Activated CD4-positive, alpha-beta T cell treated with anti-CD3 and anti-CD28 coated beads for 36 hours (primary cell): Measurements from ENCODE around the gene COL6A5. TPM values are rescaled to one million over a fixed set of nuclear protein-coding genes. Genes with fewer than 3 reads are reported as not detected.
"Not testable (repeated sequence)": the region's sequence is repeated elsewhere in the genome, so short reads cannot be mapped to it uniquely, and the experiment has no call there.

ENCODE experiments used
- ATAC-seq: fragments of 200-7000 bp; cut with Tn5 transposase; one replicate; pipeline ENCODE4 v1.10.0; 2021; ENCODE audit warnings: mild to moderate bottlenecking, moderate library complexity
- CTCF ChIA-PET: fragments of 350-600 bp; sonication (Branson Sonifier 250); formaldehyde crosslinking; loops from one replicate; lab custom pipeline; 2021; ENCODE audit warnings: antibody characterized with exemption; lab: Charles Lee
- POLR2A ChIA-PET: fragments of 350-600 bp; sonication (Branson Sonifier 250); formaldehyde crosslinking; loops from one replicate; lab custom pipeline; 2021; ENCODE audit warnings: antibody characterized with exemption, inconsistent platforms; lab: Charles Lee
- DNase-seq: peaks from one replicate; pipeline ENCODE4 v3.0.0-alpha.2; 2020
- H3K27ac Mint-ChIP-seq: one replicate; pipeline ENCODE4 v1.8.0; 2021; ENCODE audit warnings: mixed read lengths
- H3K27me3 Mint-ChIP-seq: one replicate; pipeline ENCODE4 v1.8.0; 2021; ENCODE audit warnings: mixed read lengths
- H3K36me3 Mint-ChIP-seq: one replicate; pipeline ENCODE4 v1.8.0; 2021; ENCODE audit warnings: low read depth, mixed read lengths
- H3K4me1 Mint-ChIP-seq: one replicate; pipeline ENCODE4 v1.8.0; 2021; ENCODE audit warnings: mixed read lengths
- H3K4me3 Mint-ChIP-seq: one replicate; pipeline ENCODE4 v1.8.0; 2021; ENCODE audit warnings: mild to moderate bottlenecking, moderate library complexity, mixed read lengths
- H3K9me3 Mint-ChIP-seq: one replicate; pipeline ENCODE4 v1.8.0; 2021; ENCODE audit warnings: low read depth, mixed read lengths
- intact Hi-C, 2 experiments: fragments of 100-400 bp; cut with DNase I in 1 of 2; cut with micrococcal nuclease in 1 of 2; formaldehyde crosslinking; loops; one replicate each; pipeline versions ENCODE4 v1.14.2 to v1.15.1; 2022 to 2024; cut with DNase I, micrococcal nuclease
- total RNA-seq, 2 experiments: library from RNA; stranded (reverse); gene quantifications; one replicate each; pipeline ENCODE4 v1.2.3, GENCODE V29; 2021

COL6A5 gene
- total RNA-seq, 2 experiments from 2014 or later, result not detected

DNA sequence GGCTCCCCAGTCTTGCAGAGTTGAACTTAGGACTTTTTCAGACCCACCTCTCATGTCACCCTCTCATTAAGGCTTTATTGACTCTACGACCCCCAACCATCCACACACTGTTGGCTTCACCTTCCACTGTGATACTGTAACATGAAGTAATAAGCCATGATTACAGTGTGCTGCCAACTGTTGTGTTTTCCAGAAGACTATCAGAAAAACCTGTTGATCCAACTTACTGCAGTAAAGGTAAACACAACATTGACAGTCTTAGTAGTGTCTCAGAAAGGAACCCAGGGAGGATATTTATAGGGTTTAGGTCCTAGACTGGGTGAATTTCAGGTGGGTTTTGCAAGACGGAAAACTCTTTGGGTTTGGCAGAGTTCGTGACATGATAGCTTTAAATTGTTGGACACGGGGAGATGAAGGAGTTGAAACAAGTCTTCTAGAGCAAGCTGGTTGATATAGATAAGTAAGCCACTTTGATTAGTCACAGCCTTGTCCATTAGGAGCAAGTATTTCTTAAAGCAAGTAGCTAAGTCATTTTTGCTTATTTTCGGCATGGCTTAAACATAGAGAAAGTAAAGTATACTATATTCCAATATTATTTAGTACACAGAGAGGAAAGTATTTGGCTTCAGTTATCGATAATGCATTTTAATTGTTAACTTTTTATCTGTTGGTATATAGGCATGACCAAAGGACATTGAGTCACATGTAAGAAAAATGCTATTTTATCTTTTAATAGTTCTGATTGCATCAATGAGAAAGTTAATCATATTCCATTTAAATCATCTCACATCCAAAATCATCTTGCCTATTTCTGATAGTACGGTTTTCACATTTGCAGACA is 2.4 kb upstream of the COL6A5 start:
- ATAC-seq, result no peak
- ChIA-PET POLR2A (no interaction called here), CTCF (no interaction called here)
- no peak overlapping the region for H3K27ac Mint-ChIP-seq
- H3K9me3 Mint-ChIP-seq, result peaks cover 3% of the 10 kb centered on the region
- no peak for DNase-seq
- peaks cover 40% of the 10 kb centered on the region for H3K27me3 Mint-ChIP-seq
- H3K4me3 Mint-ChIP-seq, result no peak overlapping the region
- H3K36me3 Mint-ChIP-seq, result no peaks in the 10 kb centered on the region
- H3K4me1 Mint-ChIP-seq, result peaks cover 5% of the 10 kb centered on the region
- intact Hi-C loops, result no loop called here

DNA sequence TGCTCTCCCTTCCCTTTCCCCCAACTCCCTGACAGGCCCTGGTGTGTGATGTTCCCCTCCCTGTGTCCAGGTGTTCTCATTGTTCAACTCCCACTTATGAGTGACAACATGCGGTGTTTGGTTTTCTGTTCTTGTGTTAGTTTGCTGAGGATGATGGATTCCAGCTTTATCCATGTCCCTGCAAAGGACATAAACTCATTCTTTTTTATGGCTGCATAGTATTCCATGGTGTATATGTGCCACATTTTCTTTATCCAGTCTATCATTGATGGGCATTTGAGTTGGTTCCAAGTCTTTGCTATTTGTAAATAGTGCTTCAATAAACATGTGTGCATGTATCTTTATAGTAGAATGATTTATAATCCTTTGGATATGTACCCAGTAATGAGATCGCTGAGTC is 2.8 kb downstream of the COL6A5 start:
- H3K27ac Mint-ChIP-seq, intact Hi-C loops, H3K4me3 Mint-ChIP-seq, POLR2A ChIA-PET, ATAC-seq, H3K36me3 Mint-ChIP-seq, CTCF ChIA-PET, DNase-seq, H3K9me3 Mint-ChIP-seq, H3K4me1 Mint-ChIP-seq: not testable (repeated sequence)
- H3K27me3 Mint-ChIP-seq, result peaks cover 44% of the 10 kb centered on the region

DNA sequence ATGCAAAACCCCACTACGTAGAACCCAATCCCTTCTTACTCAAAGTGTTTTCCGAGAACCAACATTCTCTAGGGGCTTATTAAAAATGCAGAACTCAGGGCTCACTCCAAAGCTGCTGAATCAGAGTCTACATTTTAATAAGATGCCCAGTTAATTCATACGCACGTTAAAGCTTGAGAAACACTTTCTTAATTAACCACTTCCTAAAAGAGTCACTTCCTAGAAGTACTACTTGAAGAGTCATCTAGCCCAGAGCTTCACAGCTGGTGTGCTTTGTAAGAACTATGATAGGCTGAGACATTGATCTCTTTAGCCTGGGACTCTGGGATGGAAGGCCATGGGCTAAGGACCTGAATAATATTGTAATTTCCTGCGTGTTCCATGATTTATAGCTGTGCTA is 9.0 kb downstream of the COL6A5 start:
- DNase-seq, result no peak
- Mint-ChIP-seq H3K4me3 (no peak overlapping the region), H3K27ac (no peak overlapping the region), H3K9me3 (no peaks in the 10 kb centered on the region), H3K27me3 (peaks cover 12% of the 10 kb centered on the region), H3K4me1 (no peaks in the 10 kb centered on the region), H3K36me3 (no peaks in the 10 kb centered on the region)
- ATAC-seq, result no peak
- POLR2A ChIA-PET, result no interaction called here
- intact Hi-C loops, result no loop called here
- CTCF ChIA-PET, result no interaction called here

DNA sequence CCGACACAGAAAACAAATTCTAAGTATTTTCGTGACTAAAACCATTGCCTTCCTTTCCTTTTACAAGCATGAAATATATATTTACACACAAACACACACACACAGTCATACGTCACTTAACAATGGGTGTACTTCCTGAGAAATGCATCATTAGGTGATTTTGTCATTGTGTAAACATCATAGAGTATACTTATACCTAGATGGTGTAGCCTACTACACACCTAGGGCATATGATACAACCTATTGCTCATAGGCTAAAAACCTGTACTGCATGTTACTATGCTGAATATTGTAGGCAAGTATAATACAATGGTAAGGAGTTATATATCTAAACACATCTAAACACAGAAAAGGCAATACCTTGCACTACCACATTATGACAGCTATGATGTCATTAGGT is 28.6 kb downstream of the COL6A5 start:
- no peak for ATAC-seq
- H3K4me1 Mint-ChIP-seq, result no peaks in the 10 kb centered on the region
- no peaks in the 10 kb centered on the region for H3K36me3 Mint-ChIP-seq
- H3K4me3 Mint-ChIP-seq, result no peak overlapping the region
- no peaks in the 10 kb centered on the region for H3K9me3 Mint-ChIP-seq
- POLR2A ChIA-PET, result no interaction called here
- intact Hi-C loops, result no loop called here
- DNase-seq, result no peak
- CTCF ChIA-PET, result no interaction called here
- H3K27ac Mint-ChIP-seq, result no peak overlapping the region
- peaks cover 17% of the 10 kb centered on the region for H3K27me3 Mint-ChIP-seq

DNA sequence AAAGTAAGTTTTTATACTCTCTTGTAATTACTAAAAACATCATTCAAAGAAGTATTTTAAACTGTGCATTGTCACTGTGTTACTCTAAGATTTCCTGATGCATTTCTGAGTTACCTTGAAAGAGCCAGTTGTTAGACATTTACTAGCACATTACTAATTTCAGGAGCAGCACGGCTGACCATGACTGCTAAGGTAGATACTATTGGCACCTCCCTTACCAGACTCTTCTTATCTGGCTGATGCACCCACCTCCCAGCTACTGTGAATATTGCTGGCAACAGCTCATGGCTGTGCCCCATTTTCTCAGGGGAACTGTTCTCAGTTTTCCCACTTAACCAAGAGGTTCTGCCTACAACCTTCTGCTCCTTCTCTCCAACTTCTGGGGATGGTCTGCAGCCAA is 29.4 kb downstream of the COL6A5 start:
- CTCF ChIA-PET, result no interaction called here
- ATAC-seq, result no peak

DNA sequence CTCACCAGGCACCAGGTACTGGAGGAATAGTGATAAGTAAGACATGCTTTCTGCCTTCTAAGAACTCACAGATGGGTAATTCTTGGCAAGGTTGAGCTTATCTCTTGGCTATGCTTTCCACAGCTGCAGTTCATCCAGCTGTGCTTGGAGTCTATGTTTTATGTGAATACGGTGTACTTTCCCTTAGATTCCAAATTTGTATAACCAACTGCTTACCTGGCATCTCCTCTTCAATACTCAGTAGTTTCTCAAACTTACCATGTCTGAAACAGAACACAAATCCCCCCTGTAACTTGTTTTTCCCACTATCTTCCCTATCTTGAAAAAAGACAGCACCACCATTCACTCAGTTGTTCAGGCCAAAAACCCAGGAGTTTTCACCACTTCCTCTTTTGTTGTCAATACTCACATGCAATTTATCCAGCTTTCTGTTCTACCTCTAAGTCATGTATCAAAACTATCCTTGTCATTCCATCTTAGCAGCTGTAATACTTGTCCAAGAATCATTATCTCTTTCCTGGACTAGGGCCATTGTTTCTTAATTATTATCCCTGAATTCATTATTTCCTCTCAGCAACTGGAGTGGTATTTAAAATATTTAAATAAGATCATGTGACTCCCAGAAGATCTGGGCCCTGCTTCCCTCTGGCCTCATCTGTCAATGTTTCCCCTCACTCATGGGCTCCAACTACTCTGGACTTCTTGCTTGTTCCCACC is 32.6 kb downstream of the COL6A5 start:
- H3K27me3 Mint-ChIP-seq, result peaks cover 14% of the 10 kb centered on the region
- ChIA-PET CTCF (no interaction called here), POLR2A (no interaction called here)
- no peaks in the 10 kb centered on the region for H3K36me3 Mint-ChIP-seq
- no peaks in the 10 kb centered on the region for H3K9me3 Mint-ChIP-seq
- H3K4me1 Mint-ChIP-seq, result no peaks in the 10 kb centered on the region
- no peak overlapping the region for H3K4me3 Mint-ChIP-seq
- ATAC-seq (no peak), DNase-seq (no peak)
- intact Hi-C loops, result no loop called here
- H3K27ac Mint-ChIP-seq, result no peak overlapping the region

More for the DNA sequence above, 29.4 kb downstream of the COL6A5 start:
- no peak for DNase-seq
- H3K27ac Mint-ChIP-seq, result no peak overlapping the region
- no peaks in the 10 kb centered on the region for H3K9me3 Mint-ChIP-seq
- H3K4me1 Mint-ChIP-seq, result no peaks in the 10 kb centered on the region
- POLR2A ChIA-PET, result no interaction called here
- peaks cover 16% of the 10 kb centered on the region for H3K27me3 Mint-ChIP-seq
- intact Hi-C loops, result no loop called here
- H3K36me3 Mint-ChIP-seq, result no peaks in the 10 kb centered on the region
- no peak overlapping the region for H3K4me3 Mint-ChIP-seq

DNA sequence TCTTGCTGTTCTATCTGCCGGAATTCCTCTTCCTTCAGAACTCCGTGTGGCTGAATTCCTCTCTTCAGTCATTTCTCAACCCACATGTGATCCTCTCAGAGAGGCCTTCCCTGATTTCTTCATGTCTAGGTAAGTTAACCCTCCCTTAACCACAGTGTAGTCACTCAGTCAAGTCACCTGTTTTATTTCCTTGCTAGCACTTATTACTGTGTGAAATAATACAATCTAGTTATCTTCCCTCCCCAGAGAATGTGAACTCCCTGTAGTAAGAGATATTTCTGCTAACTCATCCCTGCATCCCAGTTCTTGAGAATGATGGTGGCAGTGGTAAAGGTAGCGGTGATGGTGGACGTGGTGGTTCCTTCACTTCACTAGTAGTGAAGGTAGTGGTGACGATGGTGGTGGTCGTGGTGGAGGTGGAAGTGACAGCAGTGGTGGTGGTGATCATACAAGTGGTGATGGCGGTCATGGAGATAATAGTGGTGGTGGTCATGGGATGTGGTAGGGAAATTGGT is 33.3 kb downstream of the COL6A5 start:
- CTCF ChIA-PET, result no interaction called here
- H3K4me3 Mint-ChIP-seq, result no peak overlapping the region
- no peaks in the 10 kb centered on the region for H3K9me3 Mint-ChIP-seq
- no peaks in the 10 kb centered on the region for H3K4me1 Mint-ChIP-seq
- no peak overlapping the region for H3K27ac Mint-ChIP-seq
- ATAC-seq (no peak), DNase-seq (no peak)
- H3K27me3 Mint-ChIP-seq, result peaks cover 14% of the 10 kb centered on the region
- intact Hi-C loops, result no loop called here
- H3K36me3 Mint-ChIP-seq, result no peaks in the 10 kb centered on the region
- POLR2A ChIA-PET, result no interaction called here

DNA sequence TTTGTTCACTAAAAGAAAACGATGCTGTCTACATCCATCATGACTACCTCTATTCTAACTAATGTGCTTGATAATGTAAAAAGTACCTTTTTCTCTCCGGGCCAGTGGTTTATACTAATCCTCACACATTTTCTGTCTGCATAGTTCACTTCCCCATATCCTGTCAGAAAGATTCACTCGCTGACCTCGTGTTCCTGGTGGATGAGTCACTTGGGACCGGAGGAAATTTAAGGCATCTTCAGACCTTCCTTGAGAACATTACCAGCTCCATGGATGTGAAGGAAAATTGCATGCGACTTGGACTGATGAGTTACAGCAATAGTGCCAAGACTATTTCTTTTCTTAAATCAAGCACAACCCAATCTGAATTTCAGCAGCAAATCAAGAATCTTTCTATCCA is 33.8 kb downstream of the COL6A5 start:
- Mint-ChIP-seq H3K4me3 (no peak overlapping the region), H3K27ac (no peak overlapping the region), H3K27me3 (peaks cover 16% of the 10 kb centered on the region), H3K9me3 (no peaks in the 10 kb centered on the region), H3K36me3 (no peaks in the 10 kb centered on the region), H3K4me1 (no peaks in the 10 kb centered on the region)
- no peak for ATAC-seq
- DNase-seq, result no peak
- ChIA-PET POLR2A (no interaction called here), CTCF (no interaction called here)
- intact Hi-C loops, result no loop called here

DNA sequence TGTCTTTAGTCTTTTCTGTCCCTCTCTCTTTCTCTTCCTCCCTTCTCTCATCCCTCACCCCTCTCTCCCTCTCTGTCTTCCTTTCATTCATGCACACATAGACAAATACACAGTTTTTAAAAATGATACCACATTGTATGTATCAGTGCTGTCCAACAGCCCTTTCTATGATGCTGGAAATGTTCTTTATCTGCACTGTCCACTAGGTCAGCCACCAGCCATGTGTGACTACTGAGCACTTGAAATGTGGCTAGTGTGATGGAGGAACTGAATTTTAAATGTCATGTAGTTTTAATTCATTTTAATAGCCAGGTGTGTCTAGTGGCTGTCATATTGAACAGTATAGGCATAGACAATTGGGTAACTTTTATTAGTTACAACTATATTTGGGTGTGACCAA is 34.9 kb downstream of the COL6A5 start:
- peaks cover 19% of the 10 kb centered on the region for H3K27me3 Mint-ChIP-seq
- H3K4me1 Mint-ChIP-seq, result no peaks in the 10 kb centered on the region
- H3K27ac Mint-ChIP-seq, result no peak overlapping the region
- CTCF ChIA-PET, result interaction anchor here (0.6 kb wide), 1 partner anchor 1722 kb away, joined by 3 read pairs; no protein-coding TSS in a partner anchor
- ATAC-seq (no peak), DNase-seq (no peak)
- intact Hi-C loops, result no loop called here
- POLR2A ChIA-PET, result no interaction called here
- H3K36me3 Mint-ChIP-seq, result no peaks in the 10 kb centered on the region
- no peaks in the 10 kb centered on the region for H3K9me3 Mint-ChIP-seq
- no peak overlapping the region for H3K4me3 Mint-ChIP-seq

DNA sequence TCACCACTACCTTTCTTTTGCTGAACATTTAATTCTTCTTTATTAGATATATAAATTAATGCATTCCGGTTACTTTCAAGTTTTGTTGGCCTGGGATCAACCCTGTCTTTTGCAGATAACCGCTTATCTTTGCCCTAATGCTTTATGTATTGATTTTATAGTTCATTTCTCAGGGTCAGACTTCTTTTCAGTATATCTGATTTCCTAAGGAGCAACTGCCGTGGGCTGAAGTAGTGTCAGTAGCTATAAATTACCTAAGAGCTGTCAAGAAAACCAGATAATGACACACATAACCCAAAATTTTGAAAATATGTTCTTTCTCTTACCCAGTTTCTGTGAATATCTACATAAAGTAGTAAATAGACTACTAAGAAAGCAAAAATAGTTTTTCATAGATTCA is 38.0 kb downstream of the COL6A5 start:
- no peaks in the 10 kb centered on the region for H3K9me3 Mint-ChIP-seq
- no peaks in the 10 kb centered on the region for H3K36me3 Mint-ChIP-seq
- H3K4me1 Mint-ChIP-seq, result no peaks in the 10 kb centered on the region
- ChIA-PET POLR2A (no interaction called here), CTCF (no interaction called here)
- no peak overlapping the region for H3K27ac Mint-ChIP-seq
- no peak for ATAC-seq
- no peak overlapping the region for H3K4me3 Mint-ChIP-seq
- H3K27me3 Mint-ChIP-seq, result peaks cover 17% of the 10 kb centered on the region
- intact Hi-C loops, result no loop called here
- no peak for DNase-seq

DNA sequence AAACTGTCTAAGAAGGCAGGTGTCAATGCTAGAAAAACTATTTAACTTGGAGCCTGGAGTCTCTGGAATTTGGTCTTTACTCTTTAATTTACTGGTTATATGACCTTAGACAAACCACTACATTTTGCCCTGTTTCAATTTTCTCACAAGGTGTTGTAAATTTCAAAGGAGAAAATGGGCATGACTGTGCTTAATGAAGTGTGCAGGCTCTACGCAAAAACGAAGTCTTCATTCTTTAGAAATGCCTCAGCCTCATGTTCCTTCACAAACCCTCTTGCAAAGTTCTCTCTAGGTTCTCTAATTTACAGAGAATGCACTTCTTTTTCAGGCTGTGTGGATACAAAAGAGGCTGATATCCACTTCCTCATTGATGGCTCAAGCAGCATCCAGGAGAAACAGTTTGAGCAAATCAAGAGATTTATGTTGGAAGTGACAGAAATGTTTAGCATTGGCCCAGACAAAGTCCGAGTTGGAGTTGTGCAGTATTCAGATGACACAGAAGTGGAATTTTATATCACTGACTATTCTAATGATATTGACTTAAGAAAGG is 39.1 kb downstream of the COL6A5 start:
- ATAC-seq (no peak), DNase-seq (no peak)
- Mint-ChIP-seq H3K27me3 (peaks cover 10% of the 10 kb centered on the region), H3K4me1 (no peaks in the 10 kb centered on the region), H3K27ac (no peak overlapping the region), H3K4me3 (no peak overlapping the region), H3K9me3 (no peaks in the 10 kb centered on the region), H3K36me3 (no peaks in the 10 kb centered on the region)
- intact Hi-C loops, result no loop called here
- ChIA-PET CTCF (no interaction called here), POLR2A (no interaction called here)
